ENCODE measurements around the gene FDXR.

Gene FDXR

GRCh38 chr17:74860229-74860871 is 12.4 kb downstream of the FDXR start:
- DNase-seq (ENCODE audit: insufficient read length, low spot score), result no peak
- no peak for TF ChIP-seq POLR2AphosphoS5 (IDR thresholded peaks at IDR 0.05; ENCODE audit: low read depth, low read length)
- no peak for TF ChIP-seq POLR2A (IDR thresholded peaks at IDR 0.05; ENCODE audit: low read depth, low read length)
- no peak for TF ChIP-seq TAF1 (IDR thresholded peaks at IDR 0.05; ENCODE audit: low read depth, low read length)
- no peak for TF ChIP-seq POU2F2 (IDR thresholded peaks at IDR 0.05; ENCODE audit: low read depth, low read length)
- TF ChIP-seq PAX5 (IDR thresholded peaks at IDR 0.05; ENCODE audit: insufficient read depth, low read length, severe bottlenecking), result no peak
- no peak for TF ChIP-seq SPI1 (IDR thresholded peaks at IDR 0.05; ENCODE audit: low read depth, low read length)
- no peak for FAIRE-seq

GRCh38 chr17:74859459-74860228 is 13.2 kb downstream of the FDXR start, which contains the start of gene GRIN2C:
Gene GRIN2C, minus strand, starts transcription at chr17:74859885. Its CDS starts 4,793 bp downstream, at chr17:74855092.
- DNase-seq (ENCODE audit: insufficient read length, low spot score) (no peak), FAIRE-seq (no peak)
- TF ChIP-seq PAX5 (IDR thresholded peaks at IDR 0.05; ENCODE audit: insufficient read depth, low read length, severe bottlenecking) (no peak), POU2F2 (IDR thresholded peaks at IDR 0.05; ENCODE audit: low read depth, low read length) (no peak), TAF1 (IDR thresholded peaks at IDR 0.05; ENCODE audit: low read depth, low read length) (no peak), SPI1 (IDR thresholded peaks at IDR 0.05; ENCODE audit: low read depth, low read length) (no peak), POLR2AphosphoS5 (IDR thresholded peaks at IDR 0.05; ENCODE audit: low read depth, low read length) (no peak), POLR2A (IDR thresholded peaks at IDR 0.05; ENCODE audit: low read depth, low read length) (no peak)

GRCh38 chr17:74858672-74859458 is 13.9 kb downstream of the FDXR start:
- no peak for DNase-seq (ENCODE audit: insufficient read length, low spot score)
- TF ChIP-seq POLR2AphosphoS5 (IDR thresholded peaks at IDR 0.05; ENCODE audit: low read depth, low read length) (no peak), PAX5 (IDR thresholded peaks at IDR 0.05; ENCODE audit: insufficient read depth, low read length, severe bottlenecking) (no peak), SPI1 (IDR thresholded peaks at IDR 0.05; ENCODE audit: low read depth, low read length) (no peak), POU2F2 (IDR thresholded peaks at IDR 0.05; ENCODE audit: low read depth, low read length) (no peak), TAF1 (IDR thresholded peaks at IDR 0.05; ENCODE audit: low read depth, low read length) (no peak), POLR2A (IDR thresholded peaks at IDR 0.05; ENCODE audit: low read depth, low read length) (no peak)
- FAIRE-seq, result no peak

GRCh38 chr17:74857191-74857590 is 15.6 kb downstream of the FDXR start:
- no peak for DNase-seq (ENCODE audit: insufficient read length, low spot score)
- no peak for FAIRE-seq
- TF ChIP-seq POLR2A (IDR thresholded peaks at IDR 0.05; ENCODE audit: low read depth, low read length) (no peak), SPI1 (IDR thresholded peaks at IDR 0.05; ENCODE audit: low read depth, low read length) (no peak), PAX5 (IDR thresholded peaks at IDR 0.05; ENCODE audit: insufficient read depth, low read length, severe bottlenecking) (no peak), POLR2AphosphoS5 (IDR thresholded peaks at IDR 0.05; ENCODE audit: low read depth, low read length) (no peak), POU2F2 (IDR thresholded peaks at IDR 0.05; ENCODE audit: low read depth, low read length) (no peak), TAF1 (IDR thresholded peaks at IDR 0.05; ENCODE audit: low read depth, low read length) (no peak)

- FAIRE-seq, result no peak
- TF ChIP-seq POLR2A (IDR thresholded peaks at IDR 0.05; ENCODE audit: low read depth, low read length) (no peak), POLR2AphosphoS5 (IDR thresholded peaks at IDR 0.05; ENCODE audit: low read depth, low read length) (no peak), SPI1 (IDR thresholded peaks at IDR 0.05; ENCODE audit: low read depth, low read length) (no peak), TAF1 (IDR thresholded peaks at IDR 0.05; ENCODE audit: low read depth, low read length) (no peak), PAX5 (IDR thresholded peaks at IDR 0.05; ENCODE audit: insufficient read depth, low read length, severe bottlenecking) (no peak), POU2F2 (IDR thresholded peaks at IDR 0.05; ENCODE audit: low read depth, low read length) (no peak)
- no peak for DNase-seq (ENCODE audit: insufficient read length, low spot score)
These were observed 16.7 kb downstream of the FDXR start for GRCh38 chr17:74856112-74856511.

GRCh38 chr17:74855323-74855722 is 17.5 kb downstream of the FDXR start:
- no peak for DNase-seq (ENCODE audit: insufficient read length, low spot score)
- no peak for FAIRE-seq
- TF ChIP-seq TAF1 (IDR thresholded peaks at IDR 0.05; ENCODE audit: low read depth, low read length) (no peak), POLR2AphosphoS5 (IDR thresholded peaks at IDR 0.05; ENCODE audit: low read depth, low read length) (no peak), POU2F2 (IDR thresholded peaks at IDR 0.05; ENCODE audit: low read depth, low read length) (no peak), POLR2A (IDR thresholded peaks at IDR 0.05; ENCODE audit: low read depth, low read length) (no peak), SPI1 (IDR thresholded peaks at IDR 0.05; ENCODE audit: low read depth, low read length) (no peak), PAX5 (IDR thresholded peaks at IDR 0.05; ENCODE audit: insufficient read depth, low read length, severe bottlenecking) (no peak)

GRCh38 chr17:74854792-74855191 is 18.0 kb downstream of the FDXR start:
- TF ChIP-seq POLR2AphosphoS5 (IDR thresholded peaks at IDR 0.05; ENCODE audit: low read depth, low read length) (no peak), TAF1 (IDR thresholded peaks at IDR 0.05; ENCODE audit: low read depth, low read length) (no peak), POU2F2 (IDR thresholded peaks at IDR 0.05; ENCODE audit: low read depth, low read length) (no peak)
- FAIRE-seq (no peak), DNase-seq (ENCODE audit: insufficient read length, low spot score) (no peak)

GRCh38 chr17:74853669-74854068 is 19.1 kb downstream of the FDXR start:
- FAIRE-seq (no peak), DNase-seq (ENCODE audit: insufficient read length, low spot score) (no peak)
- TF ChIP-seq PAX5 (IDR thresholded peaks at IDR 0.05; ENCODE audit: insufficient read depth, low read length, severe bottlenecking) (no peak), POLR2AphosphoS5 (IDR thresholded peaks at IDR 0.05; ENCODE audit: low read depth, low read length) (no peak), SPI1 (IDR thresholded peaks at IDR 0.05; ENCODE audit: low read depth, low read length) (no peak), POU2F2 (IDR thresholded peaks at IDR 0.05; ENCODE audit: low read depth, low read length) (no peak), POLR2A (IDR thresholded peaks at IDR 0.05; ENCODE audit: low read depth, low read length) (no peak), TAF1 (IDR thresholded peaks at IDR 0.05; ENCODE audit: low read depth, low read length) (no peak)

- no peak for DNase-seq (ENCODE audit: insufficient read length, low spot score)
- no peak for TF ChIP-seq SPI1 (IDR thresholded peaks at IDR 0.05; ENCODE audit: low read depth, low read length)
- no peak for FAIRE-seq
These were observed 19.8 kb downstream of the FDXR start for GRCh38 chr17:74853048-74853397.
